Activated B cell treated with CpG ODN at 0.5 μM for 24 hours (primary cell): ENCODE results near the gene INTS12. TPM values are rescaled to one million over a fixed set of nuclear protein-coding genes. Genes with fewer than 3 reads are reported as not detected.

Experiments used
- ATAC-seq: fragments of 200-7000 bp; cut with Tn5 transposase; one replicate; pipeline ENCODE4 v1.10.0; 2021; ENCODE audit warnings: low read depth, mild to moderate bottlenecking, moderate library complexity
- CTCF ChIA-PET: fragments of 350-600 bp; sonication (Branson Sonifier 250); formaldehyde crosslinking; loops from one replicate; lab custom pipeline; 2021; ENCODE audit warnings: antibody characterized with exemption; lab: Charles Lee
- POLR2A ChIA-PET: fragments of 350-600 bp; sonication (Branson Sonifier 250); formaldehyde crosslinking; loops from one replicate; lab custom pipeline; 2021; ENCODE audit warnings: antibody characterized with exemption; lab: Charles Lee
- DNase-seq: peaks from one replicate; pipeline ENCODE4 v3.0.0; 2022
- H3K27ac Mint-ChIP-seq: one replicate; pipeline ENCODE4 v1.8.0; 2020; ENCODE audit warnings: mixed read lengths
- H3K27me3 Mint-ChIP-seq: one replicate; pipeline ENCODE4 v1.8.0; 2021; ENCODE audit warnings: mixed read lengths
- H3K36me3 Mint-ChIP-seq: one replicate; pipeline ENCODE4 v1.8.0; 2021; ENCODE audit warnings: low read depth, mixed read lengths
- H3K4me1 Mint-ChIP-seq: one replicate; pipeline ENCODE4 v1.8.0; 2021; ENCODE audit warnings: mixed read lengths
- H3K4me3 Mint-ChIP-seq: one replicate; pipeline ENCODE4 v1.8.0; 2020; ENCODE audit warnings: mild to moderate bottlenecking, mixed read lengths
- H3K9me3 Mint-ChIP-seq: one replicate; pipeline ENCODE4 v1.8.0; 2020; ENCODE audit warnings: mixed read lengths
- CTCF ChIP-seq: fragments of 200-600 bp; IDR thresholded peaks from one replicate; pipeline ENCODE4 v1.8.0; 2022; ENCODE audit warnings: antibody characterized with exemption, mild to moderate bottlenecking
- intact Hi-C: fragments of 100-400 bp; cut with micrococcal nuclease; formaldehyde crosslinking; loops from one replicate; pipeline ENCODE4 v1.15.1; 2024
- total RNA-seq: library from RNA; stranded (reverse); gene quantifications from 2 replicates; pipeline ENCODE4 v1.2.3, GENCODE V29; 2022

Gene INTS12
- total RNA-seq, 1 donor from 2014 or later = 20.6 TPM

- CTCF ChIA-PET = no interaction called here
- Mint-ChIP-seq H3K36me3 (no peaks in the 10 kb centered on the region), H3K4me1 (no peaks in the 10 kb centered on the region), H3K27me3 (no peaks in the 10 kb centered on the region), H3K4me3 (no peak overlapping the region), H3K9me3 (no peaks in the 10 kb centered on the region), H3K27ac (no peak overlapping the region)
- POLR2A ChIA-PET = no interaction called here
- DNase-seq = no peak
- intact Hi-C loops = no loop called here
- no peak for ATAC-seq
- no peak for TF ChIP-seq CTCF
Measured at GRCh38 chr4:105659190-105659589, 49.3 kb downstream of the INTS12 start.

- H3K27me3 Mint-ChIP-seq = no peaks in the 10 kb centered on the region
- intact Hi-C loops = no loop called here
Measured at GRCh38 chr4:105657117-105657765, 51.2 kb downstream of the INTS12 start.

GRCh38 chr4:105652286-105652888, 56.1 kb downstream of the INTS12 start:
- Mint-ChIP-seq H3K36me3 (no peaks in the 10 kb centered on the region), H3K4me3 (no peak overlapping the region), H3K9me3 (no peaks in the 10 kb centered on the region), H3K27ac (no peak overlapping the region), H3K27me3 (peaks cover 6% of the 10 kb centered on the region), H3K4me1 (no peaks in the 10 kb centered on the region)
- CTCF ChIA-PET = no interaction called here
- ATAC-seq (no peak), DNase-seq (no peak)
- intact Hi-C loops = no loop called here
- no peak for TF ChIP-seq CTCF
- POLR2A ChIA-PET = no interaction called here

More at GRCh38 chr4:105657117-105657765, 51.2 kb downstream of the INTS12 start:
- Mint-ChIP-seq H3K4me3 (no peak overlapping the region), H3K36me3 (no peaks in the 10 kb centered on the region), H3K4me1 (no peaks in the 10 kb centered on the region), H3K9me3 (no peaks in the 10 kb centered on the region), H3K27ac (no peak overlapping the region)
- DNase-seq (no peak), ATAC-seq (no peak)
- no peak for TF ChIP-seq CTCF
- ChIA-PET CTCF (no interaction called here), POLR2A (no interaction called here)

- H3K27me3 Mint-ChIP-seq = peaks cover 6% of the 10 kb centered on the region
- no peak for DNase-seq
- H3K9me3 Mint-ChIP-seq = no peaks in the 10 kb centered on the region
- H3K36me3 Mint-ChIP-seq = no peaks in the 10 kb centered on the region
- ATAC-seq = no peak
- POLR2A ChIA-PET = no interaction called here
- no peaks in the 10 kb centered on the region for H3K4me1 Mint-ChIP-seq
- H3K27ac Mint-ChIP-seq = no peak overlapping the region
- intact Hi-C loops = no loop called here
- TF ChIP-seq CTCF = no peak
- CTCF ChIA-PET = no interaction called here
- H3K4me3 Mint-ChIP-seq = no peak overlapping the region
Measured at GRCh38 chr4:105651884-105652283, 56.6 kb downstream of the INTS12 start.

GRCh38 chr4:105650190-105650589, 58.3 kb downstream of the INTS12 start:
- DNase-seq (no peak), ATAC-seq (no peak)
- Mint-ChIP-seq H3K36me3 (no peaks in the 10 kb centered on the region), H3K27me3 (peaks cover 6% of the 10 kb centered on the region), H3K4me3 (no peak overlapping the region), H3K4me1 (no peaks in the 10 kb centered on the region), H3K9me3 (no peaks in the 10 kb centered on the region), H3K27ac (no peak overlapping the region)
- TF ChIP-seq CTCF = no peak
- ChIA-PET POLR2A (no interaction called here), CTCF (no interaction called here)
- intact Hi-C loops = no loop called here
